ENCODE measurements around the gene CERS6. TPM values are rescaled to one million over a fixed set of nuclear protein-coding genes. Genes with fewer than 3 reads are reported as not detected.
A peak's percentile ranks its signal among the peaks of the same experiment; 100 is the strongest.
"Not testable (repeated sequence)": the region's sequence is repeated elsewhere in the genome, so short reads cannot be mapped to it uniquely, and the experiment has no call there.

The CERS6 gene
- total RNA-seq, 1 donor, result 20.7 TPM

DNA sequence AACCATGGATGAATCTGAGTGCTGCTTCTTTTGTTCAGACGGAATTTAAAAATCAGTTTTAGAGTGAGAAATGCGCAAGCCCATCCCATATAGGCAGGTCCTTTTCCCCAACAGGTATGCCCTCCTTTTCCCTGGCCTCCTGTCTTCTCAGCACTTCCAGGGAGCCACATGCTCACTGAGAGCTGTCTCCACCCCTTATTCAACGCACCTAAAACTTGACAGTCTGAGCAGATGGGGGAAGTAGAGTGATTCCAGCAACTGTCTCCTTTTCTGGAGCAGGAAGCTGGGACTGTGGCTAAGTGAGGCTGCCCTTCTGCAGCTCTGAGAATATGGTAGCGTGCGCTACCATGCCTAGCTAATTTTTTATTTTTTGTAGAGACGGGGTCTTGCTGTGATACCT, 293.2 kb downstream of the CERS6 start:
- DNase-seq (ENCODE audit: low read depth in 2 of 3, low spot score in 2 of 3), result no peak

DNA sequence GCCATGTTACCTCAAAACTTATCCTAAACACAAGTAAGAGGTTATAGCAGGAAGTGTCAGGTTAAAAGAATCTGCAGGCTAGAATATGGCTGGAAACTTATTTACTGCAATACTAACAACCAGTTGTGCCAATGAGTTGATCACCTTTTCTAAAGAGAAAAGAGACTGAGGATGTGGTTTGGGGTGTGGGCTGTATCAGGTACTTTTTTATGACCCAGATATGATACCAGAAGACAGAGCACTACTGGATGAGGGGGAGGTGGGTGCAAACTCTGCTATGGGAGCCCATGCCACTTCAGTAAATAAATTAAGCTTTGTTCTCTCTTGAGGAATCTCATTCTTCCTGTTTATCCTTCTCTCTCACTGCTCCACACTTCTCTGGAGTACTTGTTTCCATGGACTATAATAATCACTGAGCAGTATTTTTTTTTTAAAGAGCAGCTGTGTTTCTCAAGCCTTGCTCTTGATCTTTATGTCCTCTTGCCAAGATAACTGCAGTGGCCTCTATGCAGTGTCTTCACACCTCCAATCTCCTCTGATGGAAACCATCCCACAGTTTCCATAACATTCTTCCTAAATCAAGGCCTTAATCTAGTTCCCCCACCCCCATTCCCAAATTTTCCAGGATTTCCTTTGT, 295.1 kb downstream of the CERS6 start:
- DNase-seq (ENCODE audit: low read depth in 2 of 3, low spot score in 2 of 3), result peak in 1 of 3 donors; percentile 23

DNA sequence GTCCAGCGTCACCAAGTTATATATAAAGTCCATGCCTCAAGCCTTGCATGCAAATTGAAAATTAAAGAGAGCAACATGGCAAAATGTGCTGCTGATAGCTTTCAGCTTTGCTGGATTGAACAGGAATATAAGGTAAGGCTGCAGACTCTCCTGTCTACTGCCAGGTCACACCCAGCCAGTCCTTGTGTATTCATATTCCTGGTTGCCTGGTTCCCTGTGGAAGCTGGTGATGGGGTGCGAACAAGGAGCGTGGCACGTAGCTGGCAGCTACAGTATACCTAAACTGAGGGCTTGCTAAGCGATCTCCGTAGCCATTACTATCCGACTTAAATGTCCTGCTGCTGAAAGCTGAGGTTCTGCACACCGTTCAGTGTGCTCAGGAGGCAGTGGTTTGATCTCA, 296.3 kb downstream of the CERS6 start:
- no peak for DNase-seq (ENCODE audit: low read depth in 2 of 3, low spot score in 2 of 3)

DNA sequence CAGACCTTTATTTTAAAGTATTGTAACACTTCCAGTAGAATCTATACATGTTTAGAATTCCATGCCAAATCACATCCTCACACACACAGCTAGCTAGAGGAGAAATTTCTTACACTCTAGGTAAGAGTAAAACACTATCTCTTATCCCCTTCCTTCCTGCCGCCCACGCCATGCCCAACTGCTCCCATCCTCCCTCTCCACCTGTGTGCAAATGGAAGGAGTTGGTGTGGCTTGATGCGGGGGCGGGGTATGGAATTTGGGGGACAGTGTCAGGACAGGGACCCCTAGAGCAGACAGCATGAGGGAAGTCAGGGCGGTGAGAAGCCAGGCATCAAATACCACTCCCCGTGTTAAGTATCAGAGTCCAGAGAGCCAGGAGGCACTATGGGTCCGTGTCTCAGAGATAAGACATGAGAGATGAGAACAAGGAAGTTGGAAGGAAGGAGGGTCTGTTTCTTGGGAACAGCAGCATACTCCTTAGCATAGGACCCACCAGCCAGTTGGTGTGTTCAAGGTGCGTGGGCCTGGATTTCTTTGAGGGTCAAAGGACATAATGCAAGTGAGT, 297.8 kb downstream of the CERS6 start:
- DNase-seq (ENCODE audit: low read depth in 2 of 3, low spot score in 2 of 3), result no peak

DNA sequence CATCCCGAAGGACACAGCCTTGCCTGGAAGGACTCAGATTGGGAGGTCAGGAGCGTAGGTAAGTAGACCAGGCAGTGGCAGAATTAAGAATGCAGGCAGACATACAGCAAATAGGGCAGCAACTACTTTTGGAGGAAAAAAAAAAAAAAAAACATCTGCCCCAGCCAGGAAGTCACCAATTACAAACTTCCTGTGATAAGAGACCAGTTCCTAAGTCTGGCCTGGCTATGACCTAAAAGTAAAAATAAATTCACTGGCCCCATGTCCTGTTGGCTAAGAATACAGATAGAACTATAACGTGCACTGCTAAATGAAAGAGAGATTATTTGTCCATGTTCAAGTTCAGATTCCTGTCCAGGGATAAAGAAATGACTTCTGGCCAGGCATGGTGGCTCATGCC, 301.2 kb downstream of the CERS6 start:
- DNase-seq (ENCODE audit: low read depth in 2 of 3, low spot score in 2 of 3), result peak in 2 of 3 donors; percentile 46 to 70

DNA sequence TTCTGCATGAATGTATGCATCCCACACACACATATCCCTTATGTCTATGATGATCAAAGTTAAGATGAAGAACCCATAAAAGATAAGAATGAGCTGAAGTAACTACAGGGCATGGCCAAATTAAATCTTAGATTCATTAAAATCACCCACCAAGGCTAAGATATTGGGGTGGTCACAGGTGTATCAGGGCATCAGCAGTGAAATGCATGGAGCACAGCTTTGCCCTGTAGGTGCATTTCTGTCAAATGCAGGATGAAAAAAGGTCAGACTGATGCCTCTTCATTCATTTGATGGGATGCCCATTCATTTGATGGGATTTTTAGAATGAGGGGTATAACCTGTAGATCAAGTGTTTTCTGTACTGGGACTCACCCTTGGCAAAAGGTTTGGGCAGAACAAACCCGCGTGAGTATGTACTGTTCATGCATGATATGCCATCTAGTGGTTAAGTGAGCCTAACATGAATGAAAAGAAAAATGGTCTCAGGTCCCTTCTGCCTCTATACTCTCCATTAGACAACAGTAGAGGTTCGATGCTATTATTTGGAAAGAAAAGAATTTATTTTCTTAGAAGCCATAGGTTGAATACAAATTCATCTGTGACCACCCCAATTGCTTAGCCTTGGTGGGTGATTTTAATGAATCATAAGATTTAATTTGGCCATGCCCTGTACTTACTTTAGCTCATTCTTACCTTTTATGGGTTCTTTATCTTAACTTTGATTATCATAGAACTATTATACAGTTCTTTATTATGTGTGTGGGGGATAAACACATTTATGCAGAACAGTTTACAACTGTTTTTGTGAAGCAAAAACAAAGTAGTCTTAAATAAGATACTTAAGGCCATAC, 303.1 kb downstream of the CERS6 start:
- peak; percentile 19 to 73 (median 52) for DNase-seq (ENCODE audit: low read depth in 2 of 3, low spot score in 2 of 3)

DNA sequence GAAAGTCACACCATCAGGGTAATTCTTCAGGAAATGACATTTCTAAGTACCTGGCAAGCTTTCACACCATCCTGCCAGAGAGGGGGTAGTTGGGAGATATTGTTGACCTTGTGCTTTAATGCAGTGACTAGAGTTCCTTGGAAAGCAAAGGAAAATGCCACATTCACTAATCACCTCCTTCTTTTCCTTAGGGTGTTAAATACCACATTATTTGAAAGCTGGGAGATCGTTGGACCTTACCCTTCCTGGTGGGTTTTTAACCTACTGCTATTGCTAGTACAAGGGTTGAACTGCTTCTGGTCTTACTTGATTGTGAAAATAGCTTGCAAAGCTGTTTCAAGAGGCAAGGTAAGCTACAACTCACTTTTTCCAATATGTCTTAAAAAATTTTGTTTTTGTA, 309.3 kb downstream of the CERS6 start:
- no peak for DNase-seq (ENCODE audit: low read depth in 2 of 3, low spot score in 2 of 3)

DNA sequence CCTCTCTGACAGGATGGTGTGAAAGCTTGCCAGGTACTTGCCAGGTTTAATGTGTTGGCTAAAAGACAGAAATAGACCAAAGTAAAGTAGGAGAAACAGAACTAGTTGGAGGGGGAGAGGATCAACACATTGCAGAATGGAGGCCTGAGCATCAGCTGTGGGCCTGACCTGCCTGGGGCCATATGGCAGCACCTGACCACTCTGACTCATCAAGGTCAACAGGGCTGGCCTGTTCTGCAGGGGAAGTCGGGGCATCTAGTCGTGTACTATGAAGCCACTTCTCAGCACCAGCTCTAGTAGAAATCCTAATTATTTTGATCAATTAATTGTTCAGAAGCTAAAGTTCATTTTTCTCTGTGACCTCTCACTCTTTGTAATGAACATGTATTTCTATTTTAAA, 310.5 kb downstream of the CERS6 start:
- DNase-seq (ENCODE audit: low read depth in 2 of 3, low spot score in 2 of 3), result no peak

DNA sequence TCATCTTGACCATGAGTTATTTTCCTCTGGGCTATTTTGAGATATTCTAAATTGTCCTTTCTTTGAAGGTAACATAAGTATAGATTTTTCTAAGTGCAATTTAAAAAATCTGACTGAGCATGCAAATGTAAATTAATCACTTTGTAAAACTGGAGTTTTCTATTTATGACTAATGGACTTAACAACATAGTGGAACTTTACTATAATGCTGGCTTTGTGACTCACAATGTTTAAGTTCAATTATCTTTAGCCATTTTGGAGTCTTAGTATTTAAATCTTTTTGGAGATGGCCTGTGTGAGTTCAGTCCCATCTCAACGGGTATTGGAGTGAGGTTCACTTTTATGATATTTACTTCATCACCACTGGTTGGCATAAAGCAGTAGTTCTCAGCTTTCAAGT, 311.2 kb downstream of the CERS6 start:
- no peak for DNase-seq (ENCODE audit: low read depth in 2 of 3, low spot score in 2 of 3)

DNA sequence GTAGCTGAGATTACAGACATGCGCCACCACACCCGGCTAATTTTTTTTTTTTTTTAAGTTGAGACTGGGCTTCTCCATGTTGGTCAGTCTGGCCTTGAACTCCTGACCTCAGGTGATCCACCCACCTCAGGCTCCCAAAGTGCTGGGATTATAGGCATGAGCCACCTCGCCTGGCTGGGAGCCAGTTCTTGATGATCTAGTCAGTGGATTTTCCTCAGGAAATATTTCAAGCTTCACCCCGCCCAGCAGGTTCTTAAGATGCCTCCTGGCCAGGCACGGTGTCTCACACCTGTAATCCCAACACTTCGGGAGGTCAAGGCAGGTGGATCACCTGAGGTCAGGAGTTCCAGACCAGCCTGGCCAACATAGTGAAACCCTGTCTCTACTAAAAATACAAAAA, 312.3 kb downstream of the CERS6 start:
- not testable (repeated sequence) for DNase-seq (ENCODE audit: low read depth in 2 of 3, low spot score in 2 of 3)

DNA sequence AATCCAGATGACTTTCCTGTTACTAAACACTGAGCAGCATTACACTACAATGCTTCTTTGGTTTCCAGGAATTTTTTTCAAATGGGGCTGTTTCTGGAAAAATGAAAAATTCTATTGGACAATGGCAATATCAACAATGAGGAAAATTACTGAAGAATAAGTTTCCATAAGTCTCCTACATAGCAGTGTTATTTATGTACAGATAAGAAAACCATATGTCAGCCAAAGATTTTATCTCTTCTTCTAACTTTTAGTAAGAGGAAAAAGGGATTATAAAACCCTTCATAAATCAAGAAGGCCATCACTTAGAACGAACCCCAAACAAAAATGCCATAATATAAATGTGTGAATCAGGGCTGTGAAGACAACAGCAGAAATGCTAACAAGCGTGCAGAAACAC, 314.7 kb downstream of the CERS6 start:
- DNase-seq (ENCODE audit: low read depth in 2 of 3, low spot score in 2 of 3), result no peak

DNA sequence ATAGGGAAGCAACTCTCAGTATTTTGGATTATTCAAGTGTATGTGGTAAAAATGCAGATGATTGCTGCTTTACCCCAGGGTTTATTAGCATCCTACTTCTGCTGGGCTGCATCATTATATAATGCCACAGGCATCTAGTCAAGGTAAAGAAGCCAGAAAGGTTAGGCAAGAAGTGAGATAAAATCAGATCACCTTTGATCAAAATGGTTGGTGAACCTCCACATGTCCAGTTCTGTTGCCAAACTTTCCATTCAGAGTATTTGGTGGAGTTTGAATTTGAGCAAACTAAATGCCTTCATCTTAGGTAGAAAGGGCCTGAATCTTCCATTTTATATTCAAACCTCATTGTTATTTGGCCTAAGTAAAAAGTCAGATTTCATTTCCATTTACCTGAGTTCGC, 316.6 kb downstream of the CERS6 start:
- DNase-seq (ENCODE audit: low read depth in 2 of 3, low spot score in 2 of 3), result no peak

DNA sequence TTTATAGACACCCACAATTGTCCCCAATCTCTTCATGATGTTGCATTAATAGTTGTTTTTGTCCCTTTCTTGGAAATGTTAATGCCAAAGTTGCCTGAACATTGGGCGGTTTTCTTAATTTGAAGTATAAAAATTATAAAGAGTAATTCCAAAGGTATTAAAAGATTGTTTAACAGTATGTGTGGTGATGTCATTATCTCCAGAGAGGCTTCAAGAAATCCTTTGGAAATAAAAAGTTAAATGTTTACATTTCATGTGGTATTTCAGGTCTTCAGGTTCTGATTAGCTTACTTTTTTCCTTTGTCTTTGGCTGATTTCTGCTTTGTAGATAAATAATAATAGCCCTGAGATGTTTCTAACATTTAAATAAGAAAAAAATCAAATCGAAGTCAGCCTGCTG, 317.1 kb downstream of the CERS6 start:
- no peak for DNase-seq (ENCODE audit: low read depth in 2 of 3, low spot score in 2 of 3)

DNA sequence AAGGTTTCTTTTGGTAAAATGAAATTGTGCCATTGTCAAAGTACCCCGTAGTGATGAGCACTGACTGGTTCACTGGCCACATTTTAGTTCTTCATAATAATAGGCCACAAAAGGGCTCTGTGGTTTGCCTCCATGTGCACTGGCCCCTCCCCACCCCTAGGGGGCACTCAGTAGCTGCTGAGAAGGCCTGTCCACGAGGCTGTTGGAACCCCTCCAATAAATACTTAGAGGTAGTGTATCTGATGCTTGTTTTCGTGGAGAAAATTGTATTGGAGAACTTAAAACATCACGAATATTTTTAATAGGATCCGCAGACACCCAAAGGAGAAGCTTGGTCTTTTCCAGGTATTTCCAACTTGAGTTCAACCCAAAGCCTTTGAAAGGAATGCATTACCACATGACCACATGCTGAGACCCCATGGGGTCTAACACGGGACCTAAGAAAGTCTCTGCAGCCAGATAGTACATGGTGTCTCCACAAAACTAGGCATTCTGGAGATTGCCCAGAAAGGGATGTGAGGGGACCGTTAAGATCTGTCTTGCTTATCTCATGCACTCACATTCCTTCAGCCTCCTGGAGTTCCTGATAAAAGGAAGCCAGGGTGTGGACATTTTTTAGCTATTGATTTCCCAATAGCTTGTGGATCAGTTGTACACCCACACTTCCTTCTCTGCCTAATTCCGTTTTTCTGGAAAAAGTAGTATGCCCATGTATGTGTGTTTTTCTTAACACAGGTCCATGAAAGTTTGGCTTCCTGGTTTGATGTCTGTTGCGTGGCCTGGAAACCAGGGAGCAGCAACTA, 317.8 kb downstream of the CERS6 start:
- peak in 2 of 3 donors; percentile 60 to 83 for DNase-seq (ENCODE audit: low read depth in 2 of 3, low spot score in 2 of 3)

DNA sequence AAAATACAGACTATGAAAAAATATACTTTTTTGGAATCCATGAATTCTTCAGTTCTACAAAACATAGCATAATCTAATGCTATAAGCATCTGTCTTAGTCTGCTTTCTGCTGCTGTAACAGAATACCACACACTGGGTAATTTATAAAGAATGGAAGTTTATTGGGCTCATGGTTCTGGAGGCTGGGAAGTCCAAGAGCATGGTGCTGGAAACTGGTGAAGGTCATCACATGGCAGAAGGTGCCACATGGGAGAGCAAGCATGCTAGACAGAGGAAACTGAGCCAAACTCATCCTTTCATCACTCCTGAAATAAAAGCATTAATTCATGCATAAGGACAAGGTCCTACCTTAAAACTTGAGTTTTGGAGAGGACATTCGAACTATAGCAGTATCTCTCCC, 319.8 kb downstream of the CERS6 start:
- DNase-seq (ENCODE audit: low read depth in 2 of 3, low spot score in 2 of 3), result no peak

DNA sequence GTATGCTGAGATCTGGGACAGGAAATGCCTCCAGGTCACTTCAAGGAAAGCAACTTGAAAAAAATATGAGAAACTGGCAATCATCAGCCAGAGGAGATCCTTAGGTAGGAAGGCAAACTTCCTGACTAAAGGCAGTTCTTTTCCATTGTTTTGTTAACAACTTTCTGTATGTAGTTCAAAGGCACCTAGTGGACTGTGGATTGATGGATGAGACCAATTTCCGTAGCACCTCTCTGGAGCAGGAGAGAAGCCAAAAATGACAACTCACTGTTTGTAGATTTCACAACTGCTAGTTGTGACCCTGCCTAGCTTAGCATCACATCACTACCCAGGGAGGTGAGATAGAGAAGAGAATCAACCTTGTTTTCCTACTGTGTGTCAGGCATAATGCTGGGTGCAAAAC, 324.6 kb downstream of the CERS6 start:
- no peak for DNase-seq (ENCODE audit: low read depth in 2 of 3, low spot score in 2 of 3)

DNA sequence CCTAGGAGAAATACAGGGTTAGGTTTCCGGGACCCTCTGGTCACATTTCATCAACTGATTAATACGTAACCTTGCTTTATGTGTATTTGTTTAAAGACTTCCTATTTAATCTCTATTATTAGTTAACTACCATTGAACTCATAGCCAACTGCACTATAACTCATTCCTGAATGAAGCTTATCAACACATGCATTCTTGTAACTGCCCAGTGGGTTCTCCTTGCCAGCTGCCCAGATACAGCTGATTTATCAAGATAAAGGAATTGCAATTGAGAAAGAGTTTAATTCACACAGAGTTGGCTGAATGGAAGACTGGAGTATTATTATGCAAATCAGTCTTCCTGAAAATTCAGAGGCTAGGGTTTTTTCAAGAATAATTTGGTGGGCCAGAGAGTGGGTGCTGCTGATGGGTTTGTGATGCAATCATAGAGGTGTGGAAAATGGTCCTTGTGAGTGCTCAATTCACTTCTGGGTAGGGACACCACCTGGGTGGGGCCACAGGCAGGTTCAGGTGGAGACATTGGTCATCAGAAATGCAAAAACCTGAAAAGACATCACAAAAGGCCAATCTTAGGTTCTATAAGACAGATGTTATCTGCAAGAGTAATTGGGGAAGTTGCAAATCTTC, 325.2 kb downstream of the CERS6 start:
- peak in 1 of 3 donors; percentile 15 for DNase-seq (ENCODE audit: low read depth in 2 of 3, low spot score in 2 of 3)

DNA sequence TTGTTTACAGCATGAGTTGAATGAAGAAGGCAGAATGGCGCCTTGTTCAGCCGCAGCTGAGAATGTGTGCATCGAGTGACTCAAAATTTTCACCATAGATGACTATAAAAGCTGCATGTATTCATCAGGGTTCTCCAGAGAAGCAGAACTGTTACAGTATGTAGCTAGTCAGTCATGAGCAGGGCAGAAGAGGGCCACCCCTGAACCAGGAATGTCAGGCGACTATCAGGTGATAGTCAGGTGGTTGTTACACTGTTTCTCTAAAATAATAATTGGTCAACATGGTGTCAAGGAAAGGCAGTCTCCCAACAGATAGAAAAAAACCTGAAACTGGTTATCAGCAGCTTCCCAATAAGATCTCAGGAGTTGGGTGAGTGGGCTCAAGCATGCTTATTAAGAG, 326.2 kb downstream of the CERS6 start:
- DNase-seq (ENCODE audit: low read depth in 2 of 3, low spot score in 2 of 3), result no peak

DNA sequence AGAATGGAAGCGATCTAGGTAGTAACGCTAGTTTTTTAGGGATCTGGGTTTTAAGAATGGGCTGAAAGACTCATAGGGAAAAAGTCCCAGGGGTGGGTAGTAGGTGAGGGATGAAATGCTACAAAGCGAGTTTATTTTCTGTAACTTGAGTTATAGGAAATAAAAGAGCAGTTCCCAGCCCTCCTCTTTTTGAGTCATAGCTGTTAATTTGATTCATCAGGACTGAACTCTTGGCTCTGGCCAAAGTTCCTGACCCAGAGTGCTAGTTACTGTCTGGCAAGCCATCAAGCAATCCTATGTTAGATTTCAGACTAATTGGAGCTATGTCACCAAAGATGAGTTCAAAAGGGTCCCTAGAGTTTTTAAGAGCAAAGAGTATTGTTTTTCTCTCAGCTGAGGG, 328.9 kb downstream of the CERS6 start:
- DNase-seq (ENCODE audit: low read depth in 2 of 3, low spot score in 2 of 3), result no peak

DNA sequence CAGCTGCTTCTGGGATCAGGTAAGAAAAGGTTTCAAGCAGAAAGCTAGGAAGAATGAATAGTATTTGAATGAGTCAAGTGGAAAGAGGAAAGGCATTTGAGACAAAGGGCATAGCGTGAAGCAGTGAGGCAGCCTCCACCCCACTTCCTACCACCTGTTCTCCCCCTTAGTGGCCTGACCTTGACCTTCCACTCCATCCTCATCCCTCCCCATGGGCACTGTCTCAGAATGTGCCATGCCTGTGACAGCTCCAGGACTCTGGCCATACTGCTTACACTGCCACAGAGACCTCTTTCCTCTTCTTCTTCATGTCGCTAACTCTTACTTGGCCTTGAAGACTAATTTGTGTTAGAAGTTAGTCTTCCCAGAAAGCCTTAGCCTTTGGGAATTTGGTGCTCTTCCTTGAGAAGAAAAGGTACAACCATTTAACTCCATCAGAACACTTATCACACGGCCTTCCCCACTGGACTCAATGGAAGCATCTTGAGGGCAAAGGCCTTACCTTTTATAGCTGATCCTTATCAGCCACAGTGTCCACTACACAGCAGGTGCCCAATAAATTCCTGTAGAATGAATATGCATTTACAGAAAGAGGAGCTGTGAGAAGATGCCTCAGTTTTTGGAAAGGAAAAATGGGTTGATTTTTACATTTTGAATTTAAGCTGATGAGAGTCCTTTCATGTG, 331.2 kb downstream of the CERS6 start:
- no peak for DNase-seq (ENCODE audit: low read depth in 2 of 3, low spot score in 2 of 3)
